ENCODE measurements around the gene EMP2.

EMP2 gene

DNA sequence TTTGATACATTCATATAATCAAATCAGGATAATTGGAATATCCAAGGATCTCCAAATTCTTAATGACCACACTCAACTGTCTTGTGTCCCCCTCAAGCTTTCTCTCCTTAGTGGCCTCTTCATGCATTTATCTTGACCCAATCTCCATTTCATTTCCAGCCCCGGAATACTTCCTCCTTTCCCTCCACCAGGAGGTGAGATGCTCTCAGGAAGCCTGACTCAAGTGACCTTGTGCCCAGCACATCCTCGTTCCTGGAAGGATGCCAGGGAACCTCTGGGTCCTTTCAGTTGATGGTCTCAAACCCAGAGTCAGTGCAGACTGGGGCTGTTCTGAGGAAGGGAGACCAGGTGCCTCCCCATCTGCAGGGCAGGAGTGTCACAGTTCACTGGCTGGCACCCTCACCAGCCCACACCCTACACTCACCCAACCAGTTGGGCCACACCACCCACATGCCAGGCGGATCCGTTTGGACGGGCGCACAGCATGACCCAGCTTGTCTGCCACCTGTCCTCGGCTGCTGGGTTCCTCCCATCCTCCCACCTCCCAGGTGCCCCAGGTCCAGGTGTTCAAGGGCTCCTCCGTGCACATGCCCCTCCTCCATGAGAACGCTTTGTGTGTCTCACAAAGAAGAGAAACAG, 14.0 kb upstream of the EMP2 start:
- Histone ChIP-seq H3K36me3 (ENCODE audit: control insufficient read depth, low read length) (no peaks in the 10 kb centered on the region), H3K9me2 (replicated peaks; ENCODE audit: control insufficient read depth, low read length) (no peaks in the 10 kb centered on the region), H3K27me3 (ENCODE audit: control insufficient read depth, low read length) (peaks cover 6% of the 10 kb centered on the region), H3F3A (ENCODE audit: control insufficient read depth, insufficient read depth) (no peaks in the 10 kb centered on the region), H3K27ac (ENCODE audit: low read depth, low read length) (no peak overlapping the region), H4K20me1 (ENCODE audit: control insufficient read depth, insufficient read depth, low read depth, low read length) (no peaks in the 10 kb centered on the region), H3K4me3 (ENCODE audit: low read length) (no peak overlapping the region), H3K79me2 (ENCODE audit: control insufficient read depth, low read length) (no peaks in the 10 kb centered on the region), H3K4me2 (ENCODE audit: low read length) (no peak overlapping the region), H3K9me3 (ENCODE audit: control insufficient read depth, insufficient read depth, low read length) (no peaks in the 10 kb centered on the region), H3K4me1 (ENCODE audit: control insufficient read depth, low read length) (peaks cover 13% of the 10 kb centered on the region)
- TF ChIP-seq, protein P1, sequence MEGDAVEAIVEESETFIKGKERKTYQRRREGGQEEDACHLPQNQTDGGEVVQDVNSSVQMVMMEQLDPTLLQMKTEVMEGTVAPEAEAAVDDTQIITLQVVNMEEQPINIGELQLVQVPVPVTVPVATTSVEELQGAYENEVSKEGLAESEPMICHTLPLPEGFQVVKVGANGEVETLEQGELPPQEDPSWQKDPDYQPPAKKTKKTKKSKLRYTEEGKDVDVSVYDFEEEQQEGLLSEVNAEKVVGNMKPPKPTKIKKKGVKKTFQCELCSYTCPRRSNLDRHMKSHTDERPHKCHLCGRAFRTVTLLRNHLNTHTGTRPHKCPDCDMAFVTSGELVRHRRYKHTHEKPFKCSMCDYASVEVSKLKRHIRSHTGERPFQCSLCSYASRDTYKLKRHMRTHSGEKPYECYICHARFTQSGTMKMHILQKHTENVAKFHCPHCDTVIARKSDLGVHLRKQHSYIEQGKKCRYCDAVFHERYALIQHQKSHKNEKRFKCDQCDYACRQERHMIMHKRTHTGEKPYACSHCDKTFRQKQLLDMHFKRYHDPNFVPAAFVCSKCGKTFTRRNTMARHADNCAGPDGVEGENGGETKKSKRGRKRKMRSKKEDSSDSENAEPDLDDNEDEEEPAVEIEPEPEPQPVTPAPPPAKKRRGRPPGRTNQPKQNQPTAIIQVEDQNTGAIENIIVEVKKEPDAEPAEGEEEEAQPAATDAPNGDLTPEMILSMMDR (IDR thresholded peaks at IDR 0.05; ENCODE audit: low read depth, low read length, poor library complexity, severe bottlenecking) = no peak
- no peak for TF ChIP-seq EZH2phosphoT487 (IDR thresholded peaks at IDR 0.05; ENCODE audit: borderline replicate concordance, low read length)

DNA sequence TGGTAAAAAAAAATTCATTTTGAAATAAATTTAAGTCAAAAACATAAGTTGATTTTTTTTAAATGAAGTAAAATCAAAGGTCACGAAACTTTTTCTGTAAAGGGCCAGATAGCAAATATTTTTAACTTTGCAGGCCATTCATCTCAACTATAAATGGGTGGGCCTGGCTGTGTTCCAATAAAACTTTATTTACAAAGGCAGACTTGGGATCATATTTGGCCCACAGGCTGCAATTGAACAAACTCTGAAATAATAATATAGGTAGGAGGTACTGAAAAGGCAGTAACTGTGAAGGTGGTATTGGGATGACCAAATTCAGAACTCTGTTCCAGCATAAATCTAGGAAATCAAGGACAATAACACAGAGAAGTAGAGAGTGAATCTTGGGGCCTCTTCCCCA, 12.2 kb upstream of the EMP2 start:
- H3F3A ChIP-seq (ENCODE audit: control insufficient read depth, insufficient read depth) = no peaks in the 10 kb centered on the region
- H4K20me1 ChIP-seq (ENCODE audit: control insufficient read depth, insufficient read depth, low read depth, low read length) = no peaks in the 10 kb centered on the region
- H3K27me3 ChIP-seq (ENCODE audit: control insufficient read depth, low read length) = peaks cover 16% of the 10 kb centered on the region
- H3K36me3 ChIP-seq (ENCODE audit: control insufficient read depth, low read length) = no peaks in the 10 kb centered on the region
- no peak overlapping the region for H3K27ac ChIP-seq (ENCODE audit: low read depth, low read length)
- no peaks in the 10 kb centered on the region for H3K9me3 ChIP-seq (ENCODE audit: control insufficient read depth, insufficient read depth, low read length)
- no peak overlapping the region for H3K4me2 ChIP-seq (ENCODE audit: low read length)
- peaks cover 10% of the 10 kb centered on the region for H3K4me1 ChIP-seq (ENCODE audit: control insufficient read depth, low read length)
- no peaks in the 10 kb centered on the region for H3K9me2 ChIP-seq (replicated peaks; ENCODE audit: control insufficient read depth, low read length)
- H3K79me2 ChIP-seq (ENCODE audit: control insufficient read depth, low read length) = no peaks in the 10 kb centered on the region
- H3K4me3 ChIP-seq (ENCODE audit: low read length) = no peak overlapping the region
- no peak for TF ChIP-seq EZH2phosphoT487 (IDR thresholded peaks at IDR 0.05; ENCODE audit: borderline replicate concordance, low read length)
- TF ChIP-seq, protein P1 (IDR thresholded peaks at IDR 0.05; ENCODE audit: low read depth, low read length, poor library complexity, severe bottlenecking) = no peak

DNA sequence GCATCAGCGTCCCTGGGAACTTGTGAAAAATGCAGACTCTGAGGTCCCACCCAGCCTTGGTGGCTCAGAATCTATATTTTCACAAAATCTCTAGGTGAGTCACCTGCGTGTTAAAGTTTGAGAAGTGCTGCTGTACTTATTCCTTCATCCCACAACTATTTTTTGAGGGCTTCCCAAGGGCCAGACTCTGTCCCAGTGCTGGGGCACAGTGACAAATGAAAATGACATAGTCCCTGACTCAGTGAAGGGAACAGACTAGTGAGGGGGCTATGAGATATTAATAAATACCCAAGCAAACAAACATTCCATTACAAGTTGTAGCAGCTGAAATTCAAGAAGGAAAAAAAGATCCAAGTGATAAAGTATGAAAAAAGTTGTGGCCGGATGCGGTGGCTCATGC, 9.9 kb upstream of the EMP2 start:
- H3K4me1 ChIP-seq (ENCODE audit: control insufficient read depth, low read length) = no peaks in the 10 kb centered on the region; the same call in 1 of the 2 replicates
- TF ChIP-seq, protein P1 (IDR thresholded peaks at IDR 0.05; ENCODE audit: low read depth, low read length, poor library complexity, severe bottlenecking) = no peak
- no peak for TF ChIP-seq EZH2phosphoT487 (IDR thresholded peaks at IDR 0.05; ENCODE audit: borderline replicate concordance, low read length)
- H3K79me2 ChIP-seq (ENCODE audit: control insufficient read depth, low read length) = no peaks in the 10 kb centered on the region
- H3K4me2 ChIP-seq (ENCODE audit: low read length) = no peak overlapping the region
- no peaks in the 10 kb centered on the region for H3K9me2 ChIP-seq (replicated peaks; ENCODE audit: control insufficient read depth, low read length)
- no peaks in the 10 kb centered on the region for H4K20me1 ChIP-seq (ENCODE audit: control insufficient read depth, insufficient read depth, low read depth, low read length)
- peaks cover 22% of the 10 kb centered on the region for H3K27me3 ChIP-seq (ENCODE audit: control insufficient read depth, low read length)
- H3K9me3 ChIP-seq (ENCODE audit: control insufficient read depth, insufficient read depth, low read length) = no peaks in the 10 kb centered on the region
- no peaks in the 10 kb centered on the region for H3K36me3 ChIP-seq (ENCODE audit: control insufficient read depth, low read length)
- H3K4me3 ChIP-seq (ENCODE audit: low read length) = no peak overlapping the region
- no peak overlapping the region for H3K27ac ChIP-seq (ENCODE audit: low read depth, low read length)
- H3F3A ChIP-seq (ENCODE audit: control insufficient read depth, insufficient read depth) = no peaks in the 10 kb centered on the region
